ENCODE results near the gene NKAIN2. TPM values are rescaled to one million over a fixed set of nuclear protein-coding genes. Genes with fewer than 3 reads are reported as not detected.

The NKAIN2 gene
- total and polyA plus RNA-seq, 9 of the 15 experiments (the other 6 are each of a cell fraction or from before 2014, with no cell fraction given) = not detected

DNA sequence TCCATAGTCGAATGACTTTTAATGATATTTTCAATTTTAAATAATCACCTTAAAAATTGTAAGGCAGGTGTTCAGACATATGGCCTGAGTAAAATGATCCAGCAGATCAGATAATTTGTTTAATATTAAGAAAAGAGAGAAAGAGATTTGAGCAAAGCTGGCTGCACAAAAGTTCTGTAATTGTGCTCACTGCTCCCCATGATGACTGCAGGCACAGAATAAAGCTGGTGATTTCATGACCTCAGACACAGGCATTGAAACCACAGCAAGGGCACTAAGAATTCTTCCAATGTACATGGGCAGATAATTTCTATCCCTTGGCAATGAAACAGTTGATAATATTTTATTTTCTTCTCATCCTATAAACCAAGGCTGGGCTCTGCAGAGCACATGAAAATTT, 553.1 kb downstream of the NKAIN2 start (continued):
- TF ChIP-seq, protein P1, sequence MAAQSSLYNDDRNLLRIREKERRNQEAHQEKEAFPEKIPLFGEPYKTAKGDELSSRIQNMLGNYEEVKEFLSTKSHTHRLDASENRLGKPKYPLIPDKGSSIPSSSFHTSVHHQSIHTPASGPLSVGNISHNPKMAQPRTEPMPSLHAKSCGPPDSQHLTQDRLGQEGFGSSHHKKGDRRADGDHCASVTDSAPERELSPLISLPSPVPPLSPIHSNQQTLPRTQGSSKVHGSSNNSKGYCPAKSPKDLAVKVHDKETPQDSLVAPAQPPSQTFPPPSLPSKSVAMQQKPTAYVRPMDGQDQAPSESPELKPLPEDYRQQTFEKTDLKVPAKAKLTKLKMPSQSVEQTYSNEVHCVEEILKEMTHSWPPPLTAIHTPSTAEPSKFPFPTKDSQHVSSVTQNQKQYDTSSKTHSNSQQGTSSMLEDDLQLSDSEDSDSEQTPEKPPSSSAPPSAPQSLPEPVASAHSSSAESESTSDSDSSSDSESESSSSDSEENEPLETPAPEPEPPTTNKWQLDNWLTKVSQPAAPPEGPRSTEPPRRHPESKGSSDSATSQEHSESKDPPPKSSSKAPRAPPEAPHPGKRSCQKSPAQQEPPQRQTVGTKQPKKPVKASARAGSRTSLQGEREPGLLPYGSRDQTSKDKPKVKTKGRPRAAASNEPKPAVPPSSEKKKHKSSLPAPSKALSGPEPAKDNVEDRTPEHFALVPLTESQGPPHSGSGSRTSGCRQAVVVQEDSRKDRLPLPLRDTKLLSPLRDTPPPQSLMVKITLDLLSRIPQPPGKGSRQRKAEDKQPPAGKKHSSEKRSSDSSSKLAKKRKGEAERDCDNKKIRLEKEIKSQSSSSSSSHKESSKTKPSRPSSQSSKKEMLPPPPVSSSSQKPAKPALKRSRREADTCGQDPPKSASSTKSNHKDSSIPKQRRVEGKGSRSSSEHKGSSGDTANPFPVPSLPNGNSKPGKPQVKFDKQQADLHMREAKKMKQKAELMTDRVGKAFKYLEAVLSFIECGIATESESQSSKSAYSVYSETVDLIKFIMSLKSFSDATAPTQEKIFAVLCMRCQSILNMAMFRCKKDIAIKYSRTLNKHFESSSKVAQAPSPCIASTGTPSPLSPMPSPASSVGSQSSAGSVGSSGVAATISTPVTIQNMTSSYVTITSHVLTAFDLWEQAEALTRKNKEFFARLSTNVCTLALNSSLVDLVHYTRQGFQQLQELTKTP (IDR thresholded peaks at IDR 0.05; ENCODE audit: low read depth in 1 of 2, partially characterized antibody in 2 of 2) = no peak
- no peak for TF ChIP-seq MTA3 (IDR thresholded peaks at IDR 0.05; ENCODE audit: borderline replicate concordance)

DNA sequence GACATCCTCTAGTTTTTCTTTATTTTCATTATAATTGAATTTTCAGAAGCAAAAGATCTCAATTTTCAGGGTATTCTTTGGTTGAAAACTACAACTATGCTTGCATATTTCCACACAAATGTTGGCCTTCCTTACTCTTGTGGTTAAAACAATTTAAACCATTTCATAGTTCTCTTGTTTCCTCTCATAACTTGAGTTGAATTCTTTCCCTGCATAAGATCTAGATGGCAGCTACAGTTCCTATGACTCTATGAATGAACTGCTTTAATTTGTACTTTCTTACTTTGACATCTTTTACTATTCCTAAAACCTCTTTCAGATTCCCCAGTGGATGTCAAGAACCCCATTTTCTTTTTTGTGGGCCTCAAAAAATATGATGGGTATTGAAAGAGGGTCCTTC, 564.5 kb downstream of the NKAIN2 start:
- Histone ChIP-seq H3K4me3 (no peak overlapping the region), H3K9me3 (replicated peaks; ENCODE audit: control insufficient read depth, insufficient read depth, low read depth, low read length) (peaks cover 2% of the 10 kb centered on the region; the same call in 1 of the 2 replicates), H3K27ac (ENCODE audit: extremely low read depth, low read depth, low read length) (no peak overlapping the region), H3K36me3 (ENCODE audit: control insufficient read depth, insufficient read depth, low read length) (no peaks in the 10 kb centered on the region), H2AFZ (ENCODE audit: low read depth, low read length) (no peak overlapping the region), H3K79me2 (ENCODE audit: control insufficient read depth, insufficient read depth, low read length) (no peaks in the 10 kb centered on the region), H3K9me1 (ENCODE audit: control insufficient read depth, insufficient read depth, low read length) (no peaks in the 10 kb centered on the region), H3K27me3 (ENCODE audit: control insufficient read depth in 2 of 2, insufficient read depth in 2 of 2, low read length in 2 of 2) (no peaks in the 10 kb centered on the region), H3K4me1 (replicated peaks in 1 of 2; ENCODE audit: control insufficient read depth in 2 of 2, insufficient read depth in 2 of 2, low read length in 2 of 2) (no peaks in the 10 kb centered on the region), H4K20me1 (replicated peaks; ENCODE audit: control insufficient read depth, insufficient read depth, low read length) (no peaks in the 10 kb centered on the region), H3K4me2 (ENCODE audit: insufficient read depth, low read length) (no peak overlapping the region), H3K9ac (ENCODE audit: insufficient read depth in 1 of 2, low read depth in 2 of 2, low read length in 2 of 2) (no peak overlapping the region)
- no peak for DNase-seq (ENCODE audit: extremely low read depth in 1 of 4, low spot score in 3 of 4)
- TF ChIP-seq SNIP1 (IDR thresholded peaks at IDR 0.05; ENCODE audit: low read depth) (no peak), RBM39 (optimal IDR thresholded peaks at IDR 0.05; ENCODE audit: low read depth, low read length) (no peak), NR2C2 (CRISPR knock-in tag; IDR thresholded peaks at IDR 0.05) (no peak), NR2C2 (tag; IDR thresholded peaks at IDR 0.05) (no peak), ZNF140 (CRISPR knock-in tag; IDR thresholded peaks at IDR 0.05) (no peak), PTBP1 (IDR thresholded peaks at IDR 0.05; ENCODE audit: low read depth, low read length) (no peak)
- no peak for FAIRE-seq
- no TSS peak for BruUV-seq (replicated peaks)
- POLR2A ChIA-PET = interaction anchor here (0.7 kb wide), 1 partner anchor 100 kb away, joined by 3 read pairs; no protein-coding TSS in a partner anchor
- no peak for ATAC-seq
- intact Hi-C loops (cut with micrococcal nuclease) = no loop called here
- CTCF ChIA-PET (ENCODE audit: low intra/inter-chr PET ratio) = no interaction called here
- in situ Hi-C loops (cut with MboI) = no loop called here
